ENCODE results near the gene SLC15A3.

SLC15A3 gene

DNA sequence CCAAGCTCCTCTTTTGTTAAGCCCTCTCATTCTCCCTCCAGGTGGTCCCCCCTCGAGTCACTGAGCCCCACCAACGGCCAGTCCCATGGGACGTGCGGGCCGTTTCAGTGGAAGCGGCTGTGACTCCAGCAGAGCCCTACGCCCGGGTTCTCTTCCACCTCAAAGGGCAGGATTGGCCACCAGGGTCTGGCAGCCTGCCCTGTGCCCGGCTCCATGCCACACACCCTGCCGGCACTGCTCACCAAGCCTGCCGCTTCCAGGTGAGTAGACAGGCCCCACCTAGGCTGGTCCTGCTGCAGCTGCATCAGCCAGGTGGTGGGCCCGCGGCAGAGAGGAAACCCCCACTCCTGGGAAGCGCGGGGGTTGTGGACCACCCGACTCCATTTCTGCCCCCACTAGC is 24.4 kb downstream of the SLC15A3 start:
- DNase-seq: no peak

DNA sequence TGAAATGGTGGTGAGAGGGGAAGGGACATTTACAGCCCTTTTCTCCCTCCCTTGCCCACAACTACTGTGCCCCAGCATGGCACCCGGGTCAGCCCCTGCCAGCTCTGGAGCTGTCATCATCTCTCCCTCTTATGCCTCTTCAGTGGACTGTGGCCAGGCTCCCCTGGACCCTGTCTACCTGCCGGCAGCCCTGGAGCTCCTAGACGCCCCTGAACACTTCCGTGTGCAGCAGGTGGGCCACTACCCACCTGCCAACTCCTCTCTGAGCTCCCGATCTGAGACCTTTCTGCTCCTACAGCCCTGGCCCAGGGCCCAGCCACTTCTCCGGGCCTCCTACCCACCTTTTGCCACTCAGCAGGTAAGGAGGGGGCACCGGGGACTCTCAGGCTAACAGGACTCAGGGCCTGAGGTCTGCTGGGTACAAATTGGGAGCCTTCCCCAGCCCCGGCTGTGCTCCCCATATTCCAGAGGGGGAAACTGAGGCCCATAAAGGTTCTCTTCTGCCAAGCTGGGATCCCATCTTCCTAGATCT is 24.8 kb downstream of the SLC15A3 start:
- DNase-seq: no peak

DNA sequence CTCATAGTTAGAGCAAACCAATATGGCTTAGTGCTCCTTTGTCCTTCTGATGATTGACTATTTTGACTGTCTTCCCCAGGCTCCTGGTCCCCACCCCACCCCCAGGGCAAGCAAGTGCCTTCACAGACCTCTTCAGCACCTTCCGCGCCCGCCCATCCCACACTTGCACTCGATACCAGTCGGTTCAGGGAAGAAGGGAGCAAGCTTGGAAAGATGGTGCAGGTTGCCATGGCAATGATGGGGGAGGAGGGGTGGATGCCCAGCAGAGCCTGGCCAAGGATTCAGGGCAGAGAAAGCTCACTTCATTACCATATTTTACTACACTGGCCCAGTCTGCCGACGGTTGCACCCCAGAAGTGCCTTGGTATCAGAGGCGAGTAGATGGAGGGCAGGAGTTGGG is 25.5 kb downstream of the SLC15A3 start:
- no peak for DNase-seq

DNA sequence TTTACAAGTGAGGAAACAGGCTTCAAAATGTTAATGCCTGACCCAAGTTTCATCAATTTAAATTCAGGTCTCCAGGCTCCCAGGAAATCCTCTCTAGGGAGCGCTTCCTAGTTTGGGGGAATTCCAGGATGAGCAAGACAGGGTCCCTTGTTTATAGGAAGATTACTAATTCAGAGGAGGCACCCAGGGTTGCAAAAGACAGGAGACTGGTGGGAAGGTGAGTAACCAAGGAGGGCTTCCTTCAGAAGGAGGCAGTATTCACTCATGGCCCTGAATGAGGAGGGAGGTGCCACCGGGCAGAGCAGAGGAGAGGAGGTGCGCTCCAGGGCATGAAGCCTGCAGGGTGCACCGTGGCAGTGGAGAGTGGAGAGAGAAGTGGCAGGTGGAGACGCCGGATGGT is 26.1 kb downstream of the SLC15A3 start:
- DNase-seq: no peak

DNA sequence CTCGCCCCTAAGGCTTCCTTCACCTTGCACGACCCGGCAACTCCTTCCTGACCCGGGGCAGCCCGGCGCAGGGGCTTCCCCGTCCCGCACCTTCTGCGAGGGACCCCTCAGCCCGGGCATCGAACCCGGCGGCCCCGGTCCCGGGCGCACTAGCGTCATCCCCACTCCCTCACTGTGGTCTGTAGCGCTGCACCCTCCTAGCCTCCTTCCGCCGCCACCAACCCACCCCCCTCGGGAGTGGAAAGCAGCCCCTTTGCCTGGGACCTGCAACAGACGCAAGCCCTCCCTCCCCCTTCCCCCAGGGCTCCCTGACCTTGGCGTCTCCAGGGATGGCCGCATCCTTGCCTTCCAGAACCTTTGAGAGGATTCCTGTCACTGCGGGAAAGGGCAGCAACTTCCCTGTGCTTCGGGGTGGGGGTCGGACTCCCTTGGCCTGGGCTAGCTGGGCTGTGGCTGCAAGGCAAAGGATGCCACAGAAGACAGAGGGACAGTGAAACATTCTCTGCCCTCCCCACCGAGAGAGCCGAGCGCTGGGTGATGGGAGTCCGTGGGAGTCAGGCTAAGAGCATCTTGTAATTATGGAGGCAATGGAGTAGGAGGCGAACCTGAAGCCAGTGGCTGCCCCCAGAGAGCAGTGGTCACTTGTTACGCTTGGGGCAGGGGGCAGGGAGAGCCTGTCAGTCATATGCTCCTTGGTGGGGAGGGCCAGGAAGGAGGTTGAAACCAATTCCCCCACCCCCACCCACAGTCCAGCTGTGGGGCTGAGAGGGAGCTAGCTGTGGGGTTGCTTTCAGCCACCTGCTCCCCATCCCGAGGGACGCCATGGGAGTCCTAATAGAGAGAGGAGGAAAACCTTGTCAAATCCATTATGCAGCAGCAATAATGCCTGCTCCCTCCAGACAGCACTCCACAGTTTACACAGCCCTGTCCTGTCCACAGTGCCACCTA is 26.8 kb downstream of the SLC15A3 start:
- DNase-seq: peak; percentile 27

DNA sequence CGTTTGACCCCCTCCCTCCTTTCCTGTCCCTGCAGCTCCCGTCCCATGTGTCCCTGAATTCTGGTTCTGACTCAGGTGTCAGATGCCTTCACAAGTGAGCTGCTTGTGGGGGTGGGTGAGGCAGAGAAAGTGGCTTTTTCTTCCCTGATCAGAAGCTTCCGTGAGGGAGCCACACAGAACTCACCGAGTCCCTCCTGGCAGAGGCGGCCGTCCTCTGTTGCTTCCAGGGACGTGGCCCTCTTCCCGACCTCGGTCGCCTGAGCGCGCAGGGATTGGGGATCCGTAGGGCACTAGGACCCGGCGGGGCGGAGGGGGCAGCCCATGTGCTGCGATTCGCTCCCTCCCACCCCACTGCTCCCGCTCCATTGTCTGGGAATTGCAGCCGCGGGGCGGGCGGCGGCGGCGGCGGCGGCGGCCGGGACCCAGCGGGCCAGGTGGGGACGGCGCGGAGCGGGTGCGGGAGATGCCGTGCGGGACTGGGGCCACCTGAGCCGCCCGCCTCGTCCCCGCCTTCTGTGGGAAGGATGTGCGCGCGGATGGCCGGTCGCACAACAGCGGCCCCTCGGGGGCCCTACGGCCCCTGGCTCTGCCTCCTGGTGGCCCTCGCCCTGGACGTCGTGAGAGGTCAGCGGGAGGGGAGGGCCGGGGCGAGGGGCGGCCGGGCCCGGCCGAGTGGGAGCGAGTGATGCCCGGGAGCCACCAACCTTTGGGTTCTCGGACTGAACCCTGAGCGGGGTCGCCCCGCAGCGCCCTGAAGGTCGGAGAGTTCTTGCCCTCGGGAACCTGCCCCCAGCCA is 27.7 kb downstream of the SLC15A3 start, which contains the start of gene TMEM132A:
TSS of gene TMEM132A (plus strand) at position 351 of the 796 bp plus-strand sequence. CDS start at position 525, 174 bp downstream.
- peak; percentile 32 for DNase-seq

DNA sequence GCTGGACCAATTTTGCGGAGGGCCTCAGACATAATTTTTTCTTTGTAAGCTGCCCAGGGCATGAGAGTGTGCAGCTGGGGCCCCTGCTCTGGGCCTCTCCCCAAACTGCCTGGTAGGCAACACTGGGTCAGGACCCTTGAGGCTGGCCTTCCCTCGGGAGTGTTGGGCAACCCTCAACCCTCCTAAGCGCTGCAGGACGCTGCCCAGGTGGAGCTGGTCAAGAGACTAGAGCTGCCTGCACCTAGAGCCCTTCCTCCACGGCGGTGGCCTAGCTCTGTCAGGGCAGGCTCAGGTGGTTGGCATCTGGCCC is 28.2 kb downstream of the SLC15A3 start:
- no peak for DNase-seq

DNA sequence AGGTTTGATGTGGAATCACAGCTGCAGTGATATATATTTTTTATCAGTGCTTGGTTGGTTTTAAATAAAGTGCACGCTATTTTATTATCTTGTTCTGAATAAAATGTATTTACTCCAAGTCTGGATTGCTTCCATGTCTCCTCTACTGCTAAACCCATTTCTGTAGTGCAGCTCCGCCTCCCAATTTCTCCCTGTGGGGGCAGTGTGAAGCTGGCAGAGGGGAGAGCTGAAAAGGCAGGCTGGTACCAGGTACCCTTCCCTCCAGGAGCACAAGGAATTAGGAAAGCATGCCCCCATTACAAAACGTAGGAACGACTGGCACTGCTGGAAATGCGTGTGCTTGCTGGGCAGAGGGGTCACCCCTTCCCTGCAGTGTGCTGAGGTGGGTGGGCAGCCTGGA is 28.6 kb downstream of the SLC15A3 start:
- no peak for DNase-seq

DNA sequence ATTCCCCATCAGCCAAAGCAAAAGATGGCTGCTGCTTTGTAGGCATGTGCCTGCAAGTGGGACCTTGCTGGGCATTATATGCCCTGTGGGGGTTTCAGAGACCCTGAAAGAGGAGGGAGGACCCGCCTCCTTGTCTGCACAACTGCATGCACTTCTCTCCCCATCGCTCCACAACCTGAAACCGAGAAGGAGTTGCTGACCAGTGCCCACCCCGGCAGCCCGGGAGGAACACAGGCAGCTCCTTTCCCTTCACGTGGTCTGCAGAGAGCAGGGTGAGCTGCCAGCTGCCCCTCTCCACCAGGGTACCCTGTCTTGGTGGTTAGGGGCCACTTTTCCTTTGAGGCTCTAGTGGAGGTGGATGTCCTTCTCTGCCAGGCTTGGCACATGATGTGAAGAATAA is 29.1 kb downstream of the SLC15A3 start:
- DNase-seq: no peak

DNA sequence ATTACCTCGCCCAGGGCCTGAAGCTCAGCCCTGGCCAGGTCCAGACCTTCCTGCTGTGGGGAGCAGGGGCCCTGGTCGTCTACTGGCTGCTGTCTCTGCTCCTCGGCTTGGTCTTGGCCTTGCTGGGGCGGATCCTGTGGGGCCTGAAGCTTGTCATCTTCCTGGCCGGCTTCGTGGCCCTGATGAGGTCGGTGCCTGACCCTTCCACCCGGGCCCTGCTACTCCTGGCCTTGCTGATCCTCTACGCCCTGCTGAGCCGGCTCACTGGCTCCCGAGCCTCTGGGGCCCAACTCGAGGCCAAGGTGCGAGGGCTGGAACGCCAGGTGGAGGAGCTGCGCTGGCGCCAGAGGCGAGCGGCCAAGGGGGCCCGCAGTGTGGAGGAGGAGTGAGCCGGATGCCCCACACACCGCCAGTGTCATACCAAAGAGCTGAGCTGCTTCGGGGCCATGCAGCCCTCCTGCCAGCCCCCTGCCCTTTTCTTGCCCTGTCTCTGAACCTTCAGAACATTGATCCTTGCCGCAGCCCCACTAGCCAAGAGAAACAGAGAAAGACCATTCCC is 30.1 kb downstream of the SLC15A3 start:
- DNase-seq: no peak

DNA sequence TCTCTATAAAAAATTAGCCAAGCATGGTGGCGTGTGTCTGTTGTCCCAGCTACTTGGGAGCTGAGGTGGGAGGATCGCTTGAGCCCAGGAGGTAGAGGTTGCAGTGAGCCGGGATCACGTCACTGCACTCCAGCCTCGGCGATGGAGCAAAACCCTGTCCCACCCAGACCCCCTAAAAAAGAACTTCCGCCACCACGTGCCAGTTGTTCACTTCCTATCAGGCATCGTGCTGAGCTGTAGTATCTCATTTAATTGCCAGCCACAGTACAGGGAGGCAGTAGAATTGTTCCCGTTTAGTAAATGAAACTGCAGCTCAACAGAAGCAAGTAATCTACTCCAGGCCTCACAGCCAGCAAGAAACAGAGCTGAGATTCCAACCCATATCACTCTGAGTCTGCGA is 30.7 kb downstream of the SLC15A3 start:
- no peak for DNase-seq

DNA sequence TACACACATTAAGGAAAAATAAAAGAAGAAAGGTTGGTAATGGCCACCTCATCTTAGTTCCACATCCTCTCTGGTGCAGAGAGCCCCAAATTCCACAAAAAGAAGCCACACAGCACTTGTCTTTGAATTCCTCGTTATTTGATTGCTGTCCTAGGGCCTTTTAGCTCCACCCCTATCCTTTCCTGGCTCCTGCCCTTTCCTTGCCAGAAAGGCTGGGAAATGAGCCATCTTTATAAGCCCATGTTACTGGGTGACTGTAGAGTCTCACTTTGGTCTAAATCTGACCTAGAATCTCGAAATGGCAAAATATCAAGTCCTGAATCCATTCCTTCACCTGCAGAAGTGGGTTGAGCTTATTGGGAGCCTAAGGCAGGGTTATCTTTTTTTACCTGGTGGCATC is 32.0 kb downstream of the SLC15A3 start:
- no peak for DNase-seq

DNA sequence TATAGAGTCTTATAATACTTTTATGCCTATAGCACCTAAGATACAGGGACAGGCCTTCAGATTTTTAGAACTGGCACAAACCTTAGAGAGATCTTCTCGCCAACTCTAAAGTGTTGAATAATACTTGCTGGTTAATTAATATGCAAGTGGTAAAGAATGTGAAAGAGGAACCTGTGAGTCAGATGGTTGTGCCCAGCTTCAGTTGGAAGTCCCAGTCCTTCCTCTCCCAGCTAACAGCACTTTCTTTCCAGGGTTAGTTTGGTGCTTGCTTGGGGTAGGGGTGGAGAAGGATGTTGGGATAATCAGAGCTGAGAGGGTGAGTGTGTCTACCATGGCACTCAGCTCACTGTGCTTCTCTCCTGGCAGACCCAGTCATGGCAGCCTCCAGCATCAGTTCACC is 32.7 kb downstream of the SLC15A3 start:
- DNase-seq: no peak

DNA sequence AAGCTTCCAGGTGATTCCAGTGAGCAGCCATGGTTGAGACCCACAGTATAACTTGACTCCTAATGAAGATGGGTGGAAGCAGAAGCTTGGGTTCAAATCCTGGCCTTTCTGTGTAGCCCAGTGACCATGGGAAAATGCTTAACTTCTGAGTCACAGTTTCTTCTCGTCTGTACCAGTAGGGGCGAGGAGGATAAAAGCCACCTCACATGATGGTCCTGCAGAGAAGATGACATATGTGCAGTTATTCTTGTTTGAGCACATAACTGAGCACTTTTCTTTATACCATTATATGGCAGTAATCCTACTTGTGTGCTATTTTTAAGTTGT is 33.1 kb downstream of the SLC15A3 start:
- DNase-seq: no peak

DNA sequence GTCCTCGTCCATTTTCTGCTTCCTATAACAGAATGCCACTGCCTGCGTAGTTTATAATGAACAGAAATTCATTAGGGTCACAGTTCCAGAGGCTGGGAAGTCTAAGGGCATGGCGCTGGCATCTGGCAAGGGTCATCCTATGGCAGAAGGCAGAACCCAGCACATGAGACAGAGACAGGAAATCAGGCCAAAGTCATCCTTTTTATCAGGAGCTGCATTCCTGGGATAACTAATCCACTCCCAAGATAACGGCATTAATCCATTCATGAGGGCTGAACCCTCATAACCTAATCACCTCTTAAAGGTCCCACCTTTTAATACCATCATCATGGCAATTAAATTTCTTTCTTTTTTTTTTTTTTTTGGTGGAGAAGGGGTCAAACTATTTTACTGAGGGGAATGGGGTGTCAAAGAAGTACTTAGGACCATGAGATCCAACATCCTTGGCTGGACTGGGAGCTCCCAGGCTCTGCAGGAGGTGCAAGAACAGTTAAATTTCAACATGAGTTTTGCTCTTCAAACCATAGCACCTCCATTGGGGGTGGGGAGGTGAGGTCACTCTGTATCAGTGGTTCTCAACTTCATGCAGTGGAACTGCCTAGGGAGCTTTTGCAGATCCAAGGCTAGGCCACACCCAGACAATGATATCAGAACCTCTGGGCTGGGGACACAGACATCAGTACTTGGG is 33.6 kb downstream of the SLC15A3 start:
- no peak for DNase-seq

DNA sequence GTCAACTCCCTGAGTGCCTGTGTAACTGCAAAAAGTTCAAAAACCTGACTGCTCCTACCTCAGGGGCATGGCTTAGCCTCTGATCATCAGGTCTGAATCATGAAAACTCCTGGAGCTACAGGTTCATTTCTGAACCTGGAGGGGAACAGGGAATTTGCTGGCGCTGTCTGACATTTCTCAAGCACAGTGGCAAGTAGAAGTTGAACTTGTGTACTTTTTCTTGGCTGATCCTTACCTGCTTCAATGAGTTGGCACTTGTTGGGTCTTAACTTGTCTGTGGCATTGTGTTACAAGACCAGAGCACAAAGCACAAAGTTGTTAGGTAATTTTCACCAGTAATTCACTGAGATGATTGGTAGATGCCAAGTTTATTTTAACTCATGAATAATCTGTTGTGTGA is 34.7 kb downstream of the SLC15A3 start:
- DNase-seq: no peak

DNA sequence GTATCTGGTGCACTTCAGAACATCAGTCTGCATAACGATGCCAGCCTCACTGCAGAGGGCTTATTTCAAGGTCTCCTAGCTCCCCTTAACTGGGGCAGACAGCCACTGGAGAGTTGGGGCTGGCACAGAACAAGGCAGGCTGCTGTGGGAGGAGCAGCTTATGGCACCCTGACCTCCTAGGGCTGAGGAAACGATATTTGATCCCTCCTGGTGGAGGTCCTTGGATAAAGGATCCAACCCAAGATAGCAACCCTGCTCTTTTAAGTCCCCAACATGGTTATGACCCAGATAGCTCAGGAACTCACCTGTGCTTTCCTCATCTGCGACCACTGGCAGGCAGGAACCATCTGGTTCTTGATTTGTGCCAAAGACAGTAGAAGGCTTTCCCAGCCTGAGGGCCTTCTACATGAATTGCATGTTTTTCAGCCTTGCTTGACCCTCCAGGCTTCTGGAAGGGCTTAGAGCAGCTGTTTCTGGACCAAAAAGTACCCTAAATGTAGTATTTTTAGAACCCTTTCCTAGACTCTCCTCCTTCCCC is 35.2 kb downstream of the SLC15A3 start:
- no peak for DNase-seq

DNA sequence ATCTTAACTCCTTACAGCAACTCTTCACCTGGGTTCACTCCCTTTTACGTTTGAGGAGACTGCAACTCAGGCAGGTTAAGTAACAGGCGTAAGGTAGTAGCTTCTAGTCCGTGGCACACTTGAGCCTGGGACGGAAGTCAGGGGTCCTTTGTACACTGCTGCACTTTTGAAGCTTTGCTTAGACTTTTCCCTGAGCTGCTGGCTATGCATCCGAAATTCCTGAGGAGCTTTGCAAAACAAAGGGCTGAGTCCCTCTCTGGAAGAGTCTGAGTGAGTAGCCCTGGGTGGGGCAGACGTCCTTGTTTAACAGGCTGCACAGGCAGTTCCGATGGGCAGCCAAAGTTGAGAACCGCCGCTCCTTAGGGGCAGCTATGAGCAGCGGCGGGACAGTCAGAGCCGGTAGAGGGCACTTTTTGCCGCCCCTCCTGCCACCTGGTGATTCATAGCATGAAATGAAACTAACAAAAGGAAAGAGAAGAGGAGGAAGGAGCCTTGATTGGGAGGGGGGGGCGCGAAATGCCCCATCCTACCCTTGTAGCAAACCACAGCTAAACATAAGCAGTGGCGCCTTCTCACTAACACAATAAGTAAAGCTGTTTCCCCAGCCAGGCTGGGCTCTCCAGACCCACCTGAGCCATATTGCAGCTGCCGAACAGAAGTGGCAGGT is 36.6 kb downstream of the SLC15A3 start:
- DNase-seq: peak; percentile 81

DNA sequence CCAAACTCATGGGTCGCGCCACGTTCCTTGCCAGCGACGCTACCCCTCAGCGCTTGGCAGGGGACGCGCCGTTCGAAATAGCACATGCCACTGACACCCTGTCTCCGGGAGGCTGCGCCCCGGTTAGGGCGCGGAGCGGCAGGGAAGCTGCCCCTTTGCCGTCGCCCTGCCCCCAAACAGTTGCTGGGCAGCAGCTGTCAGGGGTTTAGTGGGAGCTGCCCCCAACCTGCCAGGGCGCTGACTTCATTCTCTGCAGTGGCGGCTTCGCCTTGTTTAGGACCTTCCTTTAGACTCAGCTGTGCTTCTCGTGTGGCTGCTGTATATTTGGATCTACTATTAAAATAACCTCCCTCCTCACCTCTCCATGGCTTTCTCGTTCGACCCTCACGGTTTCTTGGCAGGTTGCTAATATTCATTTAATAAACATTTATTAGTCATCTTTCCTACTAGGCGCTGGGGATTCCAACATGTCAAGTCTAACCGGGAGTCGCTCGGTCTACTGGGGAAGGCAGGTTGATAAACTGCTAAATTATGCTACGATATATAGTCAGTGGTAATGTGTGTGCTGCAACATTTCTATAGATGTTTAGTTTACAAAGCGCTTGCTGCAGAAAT is 37.2 kb downstream of the SLC15A3 start:
- DNase-seq: peak; percentile 43

DNA sequence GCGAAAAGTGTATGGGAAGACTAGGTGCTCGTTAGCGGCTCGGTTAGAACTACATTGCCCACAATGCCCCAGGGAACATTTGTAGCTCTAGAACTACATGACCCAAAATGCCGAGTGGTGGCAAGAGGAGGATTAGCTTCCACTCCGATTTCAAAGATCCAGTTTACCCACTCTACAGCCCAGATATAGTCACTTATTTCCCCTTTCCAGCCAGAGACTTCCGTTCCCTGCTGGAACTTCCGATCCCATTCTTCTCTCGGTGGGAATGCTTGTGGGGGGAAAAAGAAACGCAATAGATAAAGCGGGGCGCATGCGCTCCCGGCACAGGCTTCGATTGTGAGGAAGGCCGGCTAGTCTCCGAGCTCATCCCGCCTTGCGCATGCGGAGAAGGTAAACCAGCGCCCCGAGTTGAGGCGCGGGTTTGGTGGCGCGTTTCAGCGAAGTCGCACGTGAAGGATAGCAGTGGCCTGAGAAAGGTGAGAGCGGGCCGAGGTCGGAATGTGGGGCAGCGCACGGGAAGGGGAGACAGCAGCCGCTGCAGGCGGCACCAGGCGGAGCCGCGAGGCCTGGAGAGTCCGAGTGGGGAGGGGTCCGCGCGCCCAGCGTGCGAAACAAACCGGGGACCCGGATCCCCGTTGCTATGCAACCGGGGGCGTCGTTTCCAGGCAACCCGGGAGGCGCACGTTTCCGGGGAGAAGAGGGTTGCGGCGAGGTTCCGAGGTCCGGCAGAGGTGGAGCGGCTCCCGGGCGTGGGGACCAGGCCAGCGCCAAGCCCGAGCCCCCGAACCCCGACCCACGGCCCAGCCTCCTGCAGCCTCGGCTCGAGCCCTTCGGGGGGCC is 38.0 kb downstream of the SLC15A3 start, which contains the start of gene TMEM109:
TSS of gene TMEM109 (plus strand) at position 366 of the 840 bp plus-strand sequence. CDS start 5,536 bp downstream, outside the sequence.
- DNase-seq: peak; percentile 92

All from CD4-positive, alpha-beta T cell treated with Interleukin-17A for 4 hours (primary cell).